Tibial nerve (tissue), 4 donors: Measurements from ENCODE around the gene SEPHS1.

Source experiments
- EP300 ChIP-seq, 2 donors: sonication (generic); formaldehyde crosslinking; IDR thresholded peaks; one replicate each; pipeline ENCODE4 v1.6.1; 2017; ENCODE audit warnings: antibody characterized with exemption in 2 of 2, mild to moderate bottlenecking in 1 of 2
- TF ChIP-seq, protein P1 (sequence below), 5 experiments: fragments of 200-600 bp in 3 of 5; fragments of 450-650 bp in 2 of 5; sonication (generic) in 3 of 5; IDR thresholded peaks; one replicate each; pipeline ENCODE4 v1.5.1; 2016 to 2019; ENCODE audit warnings: antibody characterized with exemption in 5 of 5, mild to moderate bottlenecking in 3 of 5, moderate library complexity in 2 of 5

DNA sequence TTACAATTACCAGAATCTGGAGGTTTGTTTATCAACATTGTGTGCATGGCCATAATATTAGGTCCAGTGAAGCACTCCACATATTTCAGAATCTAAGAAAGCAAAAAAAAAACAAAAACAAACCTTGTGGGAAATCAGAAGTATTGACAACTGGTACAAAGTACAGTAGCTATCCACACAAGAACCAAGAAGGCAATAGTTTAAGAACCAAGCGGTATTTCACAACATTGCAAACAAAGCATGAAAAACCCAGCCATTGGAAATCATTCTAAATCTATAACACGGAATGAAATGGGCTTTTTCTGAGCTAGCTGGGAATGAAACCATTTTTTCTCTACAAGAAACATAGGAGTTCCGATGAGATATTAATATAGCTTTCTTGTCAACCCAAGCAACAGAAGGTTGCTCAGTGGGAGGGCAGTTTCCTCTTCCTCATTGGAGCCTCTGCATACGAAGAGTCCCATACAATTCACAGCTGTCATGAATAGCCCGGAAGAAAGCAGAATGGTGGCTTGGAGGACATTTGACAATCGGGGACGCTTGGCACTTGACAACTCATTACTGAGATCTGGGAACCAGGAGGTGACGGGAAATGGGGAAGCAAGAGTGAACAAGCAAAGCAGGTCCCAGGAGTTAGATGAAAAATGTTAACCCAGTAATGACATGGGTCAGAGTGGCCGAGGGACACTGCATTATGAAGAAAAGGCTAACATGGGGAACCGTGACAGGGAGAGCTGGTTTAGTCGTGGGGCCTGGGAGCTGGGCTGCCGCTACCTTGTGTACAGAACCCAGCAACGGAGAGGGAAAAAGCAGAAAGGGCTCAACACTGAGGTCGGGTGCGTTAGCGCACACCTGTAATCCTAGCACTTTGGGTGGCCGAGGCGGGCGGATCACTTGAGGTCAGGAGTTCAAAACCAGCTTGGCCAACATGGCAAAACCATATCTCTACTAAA lies 56.0 kb downstream of the SEPHS1 start:
- TF ChIP-seq, protein P1, sequence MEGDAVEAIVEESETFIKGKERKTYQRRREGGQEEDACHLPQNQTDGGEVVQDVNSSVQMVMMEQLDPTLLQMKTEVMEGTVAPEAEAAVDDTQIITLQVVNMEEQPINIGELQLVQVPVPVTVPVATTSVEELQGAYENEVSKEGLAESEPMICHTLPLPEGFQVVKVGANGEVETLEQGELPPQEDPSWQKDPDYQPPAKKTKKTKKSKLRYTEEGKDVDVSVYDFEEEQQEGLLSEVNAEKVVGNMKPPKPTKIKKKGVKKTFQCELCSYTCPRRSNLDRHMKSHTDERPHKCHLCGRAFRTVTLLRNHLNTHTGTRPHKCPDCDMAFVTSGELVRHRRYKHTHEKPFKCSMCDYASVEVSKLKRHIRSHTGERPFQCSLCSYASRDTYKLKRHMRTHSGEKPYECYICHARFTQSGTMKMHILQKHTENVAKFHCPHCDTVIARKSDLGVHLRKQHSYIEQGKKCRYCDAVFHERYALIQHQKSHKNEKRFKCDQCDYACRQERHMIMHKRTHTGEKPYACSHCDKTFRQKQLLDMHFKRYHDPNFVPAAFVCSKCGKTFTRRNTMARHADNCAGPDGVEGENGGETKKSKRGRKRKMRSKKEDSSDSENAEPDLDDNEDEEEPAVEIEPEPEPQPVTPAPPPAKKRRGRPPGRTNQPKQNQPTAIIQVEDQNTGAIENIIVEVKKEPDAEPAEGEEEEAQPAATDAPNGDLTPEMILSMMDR (IDR thresholded peaks at IDR 0.05): no peak
- TF ChIP-seq EP300 (IDR thresholded peaks at IDR 0.05): no peak
